Occipital lobe (tissue), 2 donors: ENCODE data around the gene C15orf40. TPM values are rescaled to one million over a fixed set of nuclear protein-coding genes. Genes with fewer than 3 reads are reported as not detected.
A peak's percentile ranks its signal among the peaks of the same experiment; 100 is the strongest.
"Not testable (repeated sequence)": the region's sequence is repeated elsewhere in the genome, so short reads cannot be mapped to it uniquely, and the experiment has no call there.

Source experiments
- DNase-seq: peaks from one replicate; lab custom pipeline; 2025; lab: John Stamatoyannopoulos, UW
- total RNA-seq: library from RNA; depleted of rRNA; stranded (reverse); fragments of >200 nt; gene quantifications from one replicate; pipeline ENCODE4 v1.2.3, GENCODE V29; 2014

The C15orf40 gene
- 18.6 TPM for total RNA-seq

DNA sequence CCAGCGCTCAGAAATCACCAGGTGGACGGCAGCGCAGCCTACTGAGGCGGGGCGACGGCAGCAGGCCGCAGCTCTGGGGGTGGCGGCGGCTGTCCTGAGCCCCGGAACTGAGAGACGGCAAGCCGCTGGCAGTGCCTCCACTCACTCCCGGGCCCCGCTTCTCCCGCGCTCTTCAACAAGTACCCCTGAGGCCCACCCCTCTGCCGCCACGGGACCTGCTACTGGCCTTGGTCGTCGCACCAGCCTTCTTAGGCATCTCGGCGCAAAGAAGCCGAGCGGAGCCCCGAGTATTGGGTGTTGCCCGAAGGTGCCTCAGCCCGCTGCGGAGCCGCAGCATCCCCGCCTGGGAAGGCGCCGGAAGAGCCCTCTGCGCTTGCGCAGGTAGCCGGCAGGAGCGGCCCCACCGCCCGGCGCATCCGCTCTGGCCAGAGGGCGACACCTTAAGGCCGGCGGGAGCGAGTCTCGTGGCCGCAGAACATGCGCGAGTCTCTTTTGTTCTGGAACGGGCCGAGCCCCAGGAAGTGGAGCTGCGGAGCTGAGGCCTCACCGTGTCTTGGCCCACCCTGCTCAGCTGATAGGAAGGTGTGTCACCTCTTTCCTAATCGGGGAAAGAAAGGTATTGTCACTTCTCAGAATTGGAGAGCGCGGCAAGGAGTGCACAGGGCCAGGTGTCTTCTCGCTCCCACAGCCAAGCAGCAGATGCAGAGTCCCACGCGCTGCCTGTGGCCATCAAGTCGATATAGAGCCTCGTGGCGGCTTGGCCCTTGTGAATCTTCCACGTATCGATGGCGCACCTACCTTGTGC lies at the start of gene C15orf40:
Gene C15orf40, minus strand, starts transcription at position 369 of the 805 bp plus-strand sequence. Its CDS starts 32 bp downstream, at position 337.
- peak; percentile 78 for DNase-seq

DNA sequence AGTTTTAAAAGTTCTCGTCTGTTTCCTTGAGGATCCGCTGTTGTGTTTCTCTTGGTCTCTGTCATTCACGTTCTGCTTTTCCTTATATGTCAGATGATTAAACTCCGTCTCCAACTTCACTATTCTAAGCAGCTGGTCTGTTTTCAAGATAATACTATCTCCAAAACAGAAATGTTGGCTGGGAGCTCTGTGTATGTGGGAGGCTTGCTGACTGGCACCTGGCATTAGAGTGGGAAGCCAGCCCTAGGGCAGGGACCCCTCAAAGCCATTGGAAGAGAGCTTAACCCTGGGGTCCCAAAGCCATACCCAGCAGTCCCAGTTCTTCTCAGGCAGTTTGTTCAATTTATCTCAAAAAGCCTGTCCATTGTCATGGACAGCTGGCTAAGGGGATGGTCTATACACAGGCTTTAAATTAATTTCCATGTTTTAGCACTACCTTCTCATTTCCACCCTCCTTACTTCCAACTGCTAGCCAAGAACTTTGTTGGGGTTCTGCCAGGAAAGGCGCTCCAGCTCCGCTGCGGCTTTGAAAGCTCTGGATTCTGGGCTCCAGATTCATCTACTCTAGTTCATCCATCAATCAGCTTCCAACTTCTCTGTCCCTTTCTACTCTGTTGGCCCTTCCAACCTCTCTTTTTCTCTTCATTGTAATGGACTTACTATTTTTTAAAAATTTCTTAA lies 46.4 kb upstream of the C15orf40 start:
- DNase-seq: no peak

DNA sequence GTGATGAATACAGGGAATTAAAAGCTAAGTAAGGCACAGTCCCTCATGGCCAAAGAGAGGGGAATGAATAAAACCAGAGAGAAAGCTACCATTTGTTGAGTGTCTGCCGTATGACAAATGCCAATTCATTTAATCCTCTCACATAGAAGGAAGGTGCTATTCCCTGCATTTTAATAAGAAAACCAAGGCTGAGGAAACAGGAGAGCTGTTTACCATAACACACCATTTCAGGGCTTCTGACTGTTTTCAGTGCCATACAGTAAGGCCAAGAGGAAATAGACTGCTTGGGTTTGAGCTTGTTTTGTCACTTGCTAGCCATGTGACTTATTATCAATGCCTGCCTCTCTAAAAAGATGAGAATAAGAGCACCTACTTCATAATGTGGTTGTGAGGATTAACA lies 45.6 kb upstream of the C15orf40 start:
- no peak for DNase-seq

DNA sequence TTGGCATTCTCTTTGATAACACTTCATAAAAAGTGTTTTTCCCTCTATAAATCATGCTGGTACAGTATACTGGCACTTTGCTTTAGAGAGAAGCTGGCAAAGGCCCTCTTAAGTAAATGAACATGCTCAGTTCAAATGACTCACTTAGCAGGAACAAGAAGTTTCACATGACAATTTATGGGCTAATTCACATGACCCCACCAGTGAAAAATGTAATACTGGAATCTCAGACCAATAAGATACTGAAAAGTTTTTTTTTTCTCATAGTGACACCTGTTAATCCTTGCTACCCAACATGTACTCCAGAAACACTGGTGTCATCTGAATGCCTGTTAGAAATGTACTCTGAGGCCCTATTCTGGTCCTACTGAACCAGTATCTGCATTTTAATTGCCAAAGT lies 41.7 kb upstream of the C15orf40 start:
- no peak for DNase-seq

DNA sequence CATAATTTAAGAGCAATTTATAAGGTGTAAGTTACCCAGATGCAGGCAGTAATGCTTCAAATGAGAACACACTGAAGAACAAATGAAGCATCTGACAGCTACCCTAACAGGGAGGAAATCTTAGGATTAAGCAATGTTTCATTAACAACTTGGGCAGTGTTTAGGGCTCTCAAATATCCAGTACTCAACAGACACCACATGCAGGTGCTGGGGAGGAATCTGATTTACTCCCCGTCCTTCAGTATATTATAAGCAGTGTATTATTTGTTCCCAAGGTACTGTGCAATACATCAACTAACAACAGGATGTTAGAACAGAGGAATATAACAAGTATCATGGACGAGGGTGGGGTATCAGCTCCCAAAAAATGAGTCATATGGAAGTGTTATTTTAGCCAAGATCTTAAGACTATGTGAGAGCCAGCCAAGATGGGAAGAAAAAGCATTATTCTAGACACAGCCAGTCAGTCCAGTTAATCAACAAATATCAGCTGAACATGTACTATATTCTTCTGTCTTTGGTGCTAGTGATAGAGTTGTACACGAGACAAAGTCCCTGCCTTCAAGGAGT lies 35.2 kb upstream of the C15orf40 start:
- DNase-seq: no peak

DNA sequence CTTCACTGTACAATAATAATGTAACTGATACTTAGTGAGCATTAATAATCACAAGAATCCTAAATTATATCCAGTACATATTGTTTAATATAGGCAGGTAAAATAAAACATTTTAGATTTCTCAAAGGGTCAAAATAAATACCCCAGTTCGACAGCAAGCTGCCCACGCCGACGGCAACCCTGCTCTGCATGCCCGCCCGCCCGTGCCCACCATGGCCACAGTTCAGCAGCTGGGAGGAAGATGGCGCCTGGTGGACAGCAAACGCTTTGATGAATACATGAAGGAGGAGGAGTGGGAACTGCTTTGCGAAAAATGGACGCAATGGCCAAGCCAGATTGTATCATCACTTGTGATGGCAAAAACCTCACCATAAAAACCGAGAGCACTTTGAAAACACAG lies 32.7 kb upstream of the C15orf40 start:
- no peak for DNase-seq

DNA sequence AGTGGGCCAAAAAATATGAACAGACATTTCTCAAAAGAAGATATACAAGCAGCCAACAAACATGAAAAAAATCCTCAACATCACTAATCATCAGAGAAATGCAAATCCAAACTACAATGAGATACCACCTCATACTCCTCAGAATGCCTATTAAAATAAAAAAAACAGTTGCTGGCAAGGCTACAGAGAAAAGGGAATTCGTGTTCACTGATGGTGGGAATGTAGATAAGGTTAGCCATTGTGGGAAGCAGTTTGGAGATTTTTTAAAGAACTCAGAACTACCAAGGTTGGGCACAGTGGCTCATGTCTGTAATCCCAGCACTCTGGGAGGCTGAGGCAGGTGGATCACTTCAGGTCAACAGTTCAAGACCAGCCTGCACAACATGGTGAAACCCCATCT lies 27.8 kb upstream of the C15orf40 start:
- DNase-seq: no peak

DNA sequence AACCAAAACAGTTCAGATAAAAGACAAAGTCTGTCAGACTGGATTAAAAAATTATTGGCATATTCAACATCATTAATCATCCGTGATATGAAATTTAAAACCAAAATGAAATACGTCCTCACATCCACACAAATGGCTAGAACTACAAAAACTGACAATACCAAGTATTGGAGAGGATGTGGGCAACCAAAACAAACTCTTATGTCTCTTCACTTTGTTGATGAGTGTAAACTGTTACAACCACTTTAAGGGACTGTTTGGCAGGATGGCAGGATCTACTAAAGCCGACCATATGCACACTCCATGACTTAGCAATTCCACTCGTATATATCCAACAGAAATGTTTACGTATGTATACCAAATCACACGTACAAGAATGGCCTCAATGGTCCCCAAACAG lies 24.8 kb upstream of the C15orf40 start:
- no peak for DNase-seq

DNA sequence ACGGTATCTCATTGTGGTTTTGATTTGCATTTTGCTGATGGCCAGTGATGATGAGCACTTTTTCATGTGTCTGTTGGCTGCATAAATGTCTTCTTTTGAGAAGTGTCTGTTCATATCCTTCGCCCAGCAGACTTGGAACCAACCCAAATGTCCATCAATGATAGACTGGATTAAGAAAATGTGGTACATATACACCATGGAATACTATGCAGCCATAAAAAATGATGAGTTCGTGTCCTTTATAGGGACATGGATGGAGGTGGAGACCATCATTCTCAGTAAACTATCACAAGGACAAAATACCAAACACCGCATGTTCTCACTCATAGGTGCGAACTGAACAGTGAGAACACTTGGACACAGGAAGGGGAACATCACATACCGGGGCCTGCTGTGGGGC lies 19.8 kb upstream of the C15orf40 start:
- not testable (repeated sequence) for DNase-seq

DNA sequence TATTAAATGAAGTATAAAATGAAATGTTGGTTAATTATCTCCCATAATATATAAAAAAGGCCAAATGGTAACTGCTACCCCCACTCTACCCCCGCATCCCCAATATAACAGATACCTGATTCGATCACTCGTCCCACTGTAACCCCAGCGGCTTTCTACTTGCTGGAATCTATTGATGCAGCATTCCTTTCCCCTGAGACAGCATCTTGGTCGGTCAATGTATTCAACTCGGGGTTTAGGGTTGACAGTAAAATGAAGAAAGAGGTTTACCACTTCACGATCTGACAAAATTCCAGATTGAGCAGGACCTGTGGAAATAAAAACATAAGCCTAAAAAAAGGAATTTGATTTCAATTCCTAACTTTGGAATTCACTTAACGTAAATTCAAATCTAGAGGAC lies 18.6 kb upstream of the C15orf40 start:
- no peak for DNase-seq

DNA sequence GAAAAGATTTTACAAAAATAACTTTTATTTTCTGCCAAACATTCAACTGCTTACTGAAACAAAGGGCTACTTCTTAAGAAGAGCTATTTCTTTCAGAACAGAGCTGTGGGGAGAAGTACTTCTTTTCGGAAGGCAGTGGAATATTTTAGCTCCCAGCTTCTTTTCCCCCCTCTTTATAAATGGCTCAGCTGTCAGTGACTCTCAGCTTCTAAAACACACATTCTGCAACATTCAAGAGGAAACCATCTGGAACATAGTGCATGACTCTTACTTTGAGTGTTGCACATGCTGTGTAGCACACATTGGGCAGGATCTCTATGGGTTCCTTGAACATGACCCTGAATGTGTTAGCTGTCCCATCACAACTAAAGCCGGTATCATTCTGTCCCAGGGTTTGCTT lies 7.0 kb upstream of the C15orf40 start:
- no peak for DNase-seq

DNA sequence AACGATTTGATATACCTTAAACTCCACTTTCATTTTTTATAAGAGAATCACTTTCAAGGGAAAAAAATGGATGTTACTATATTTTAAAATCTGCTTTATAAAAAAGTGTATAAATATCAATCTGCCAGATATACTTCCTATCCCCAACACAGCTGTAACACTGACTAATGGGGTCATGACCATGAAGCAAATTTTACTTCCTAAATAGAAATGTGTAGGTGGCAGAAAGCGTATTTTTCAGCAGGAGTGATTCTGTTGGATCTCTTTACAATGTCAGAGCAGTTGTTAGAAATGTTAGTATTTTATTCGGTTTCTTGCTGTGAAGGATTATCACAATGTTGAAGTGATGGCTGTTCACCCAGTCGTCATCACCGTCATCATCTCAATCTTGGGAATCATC lies 5.5 kb upstream of the C15orf40 start:
- no peak for DNase-seq

DNA sequence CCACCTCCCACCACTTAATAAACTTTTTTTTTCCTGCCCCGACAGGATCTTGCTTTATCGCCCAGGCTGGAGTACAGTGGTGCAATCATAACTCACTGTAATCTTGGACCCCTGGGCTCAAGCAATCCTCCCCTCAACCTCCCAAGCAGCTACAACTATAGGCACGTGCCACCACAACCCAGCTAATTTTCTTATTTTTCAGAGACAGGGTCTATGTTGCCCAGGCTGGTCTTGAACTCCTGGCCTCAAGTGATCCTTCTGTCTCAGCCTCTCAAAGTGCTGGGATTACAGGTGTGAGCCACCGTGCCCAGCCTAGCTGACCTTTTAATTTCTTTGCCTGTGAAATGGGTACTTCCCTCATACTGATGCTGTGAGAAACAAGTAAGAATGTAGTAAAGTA lies 3.9 kb upstream of the C15orf40 start:
- no peak for DNase-seq

DNA sequence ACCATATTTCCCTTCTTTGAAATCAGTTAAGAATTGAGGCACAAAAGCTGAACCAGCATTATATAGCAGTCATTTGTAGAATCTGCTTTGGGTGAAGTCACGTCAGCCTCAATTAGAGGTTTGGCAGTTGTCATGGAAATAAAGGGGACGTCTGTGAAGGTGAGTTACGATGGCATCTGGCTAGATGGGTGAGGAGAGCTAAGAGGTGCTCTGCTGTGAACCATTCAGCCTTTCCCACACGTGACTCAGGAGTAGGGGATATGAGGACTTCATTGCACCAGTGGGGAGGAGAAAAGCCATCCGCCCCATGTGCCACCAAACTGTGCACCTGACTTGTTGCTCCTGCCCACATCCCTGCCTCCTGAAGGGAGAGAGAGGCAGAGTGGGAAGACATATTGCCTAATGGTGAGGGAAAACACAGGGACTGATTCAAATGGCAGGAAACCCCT lies 2.8 kb upstream of the C15orf40 start:
- DNase-seq: no peak

DNA sequence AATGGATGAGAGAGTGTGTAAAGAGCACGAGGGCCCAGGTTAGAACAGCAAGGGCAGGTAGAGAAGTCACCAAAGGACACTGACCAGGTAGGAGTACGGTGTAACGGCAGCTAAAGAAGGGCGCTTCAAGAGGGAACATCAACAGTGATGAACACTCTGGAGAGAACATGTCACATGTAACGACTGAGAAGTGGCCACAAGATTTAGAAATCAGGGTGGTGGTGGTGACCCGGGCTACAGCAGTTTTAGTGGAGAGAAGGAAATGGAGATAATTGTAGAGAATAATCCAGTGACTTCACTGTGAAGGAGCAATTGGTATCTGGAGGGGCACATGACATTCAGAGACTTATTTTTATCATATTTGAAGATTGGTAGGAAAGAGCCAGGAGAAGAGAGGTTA lies 1.2 kb upstream of the C15orf40 start:
- DNase-seq: no peak

DNA sequence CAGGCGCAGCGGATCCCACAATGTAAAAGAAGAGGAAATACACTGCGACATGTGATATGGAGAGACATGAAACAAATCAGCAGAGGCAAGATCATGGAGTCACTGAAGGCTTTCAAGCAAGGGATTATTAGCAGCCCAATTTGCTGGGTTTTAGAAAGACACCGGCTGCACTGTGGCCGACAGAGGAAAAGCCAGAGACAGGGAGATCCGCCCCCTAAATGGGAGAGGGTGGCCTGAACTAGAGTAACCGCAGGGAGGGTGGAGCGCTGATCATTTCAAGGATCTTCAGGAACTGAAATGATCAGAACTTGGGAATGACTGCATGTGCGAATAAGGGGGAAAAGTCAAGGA lies 612 bp upstream of the C15orf40 start:
- no peak for DNase-seq

DNA sequence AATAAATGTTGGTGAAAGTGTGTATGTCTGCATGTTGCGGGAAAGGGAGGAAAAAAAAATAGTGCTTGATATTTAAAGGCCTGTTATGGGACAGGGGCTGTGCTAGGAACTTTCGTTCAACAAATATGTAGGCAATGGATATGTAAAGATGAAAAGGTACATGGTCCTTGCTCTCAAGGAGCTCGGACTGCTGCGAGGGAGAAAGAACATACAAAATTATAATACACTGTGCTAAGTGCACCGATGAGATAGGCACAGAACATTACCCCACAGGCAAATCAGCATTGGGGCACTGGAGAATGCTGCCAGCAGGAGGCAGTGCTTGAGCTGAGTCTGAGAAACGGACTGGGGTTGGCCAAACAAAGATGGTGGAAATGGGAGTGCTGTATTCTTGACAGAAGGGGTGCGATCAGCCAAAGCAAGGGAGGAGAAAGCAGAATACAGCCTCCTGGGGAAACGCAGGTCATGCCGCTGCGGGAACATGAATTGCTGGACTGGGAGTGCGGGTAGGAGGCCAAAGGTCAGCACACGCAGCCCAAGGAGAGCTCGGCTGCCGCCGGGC lies 649 bp downstream of the C15orf40 start:
- DNase-seq: peak; percentile 66

DNA sequence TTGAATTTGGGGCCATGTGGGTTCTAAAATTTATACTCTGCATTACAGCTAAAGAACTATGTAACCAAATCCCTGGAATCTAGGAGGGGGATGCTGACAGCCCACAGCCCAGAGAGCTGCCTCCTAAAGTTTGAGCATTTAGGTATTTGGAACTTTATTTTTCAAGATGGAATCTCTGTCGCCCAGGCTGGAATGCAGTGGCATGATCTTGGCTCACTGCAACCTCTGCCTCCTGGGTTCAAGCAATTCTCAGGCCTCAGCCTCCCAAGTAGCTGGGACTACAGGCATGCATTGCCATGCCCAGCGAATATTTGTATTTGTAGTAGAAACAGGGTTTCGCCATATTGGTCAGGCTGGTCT lies 10.8 kb downstream of the C15orf40 start:
- not testable (repeated sequence) for DNase-seq

DNA sequence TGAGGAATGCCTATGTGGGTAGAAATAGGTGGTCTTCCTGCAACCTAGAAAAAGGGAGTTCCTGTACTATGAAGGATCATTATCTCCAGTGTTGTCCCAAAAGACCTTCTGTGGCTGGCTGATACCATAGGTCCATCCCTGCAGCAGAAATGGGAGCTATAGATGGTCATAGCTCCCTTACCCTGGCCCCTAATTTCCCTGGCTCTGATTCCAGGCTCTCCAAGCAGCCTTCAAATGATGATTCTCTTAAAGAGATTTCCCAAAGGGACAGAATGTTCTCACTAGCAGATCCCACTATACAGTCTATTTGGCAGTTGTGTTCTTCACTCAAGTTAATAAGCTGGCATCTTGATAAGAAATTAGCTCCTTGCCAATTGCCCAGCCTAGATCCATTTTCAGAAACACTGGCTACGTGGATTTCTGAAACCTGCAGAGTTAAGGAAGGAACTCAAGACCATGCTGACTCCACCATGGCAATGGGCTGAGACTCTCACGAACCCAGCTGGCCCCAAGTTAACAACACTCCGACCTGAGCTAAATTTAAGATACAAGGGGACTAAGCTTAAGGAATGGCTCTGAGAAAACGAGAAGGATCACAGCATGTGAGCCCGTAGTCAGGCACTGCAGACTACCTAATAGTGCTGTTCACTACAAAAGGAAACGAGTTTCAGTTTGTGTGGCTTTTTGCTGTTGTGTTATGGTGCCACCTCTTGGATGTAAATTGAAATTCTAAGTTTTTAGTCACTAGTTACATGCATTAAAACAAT lies 11.4 kb downstream of the C15orf40 start:
- DNase-seq: no peak

DNA sequence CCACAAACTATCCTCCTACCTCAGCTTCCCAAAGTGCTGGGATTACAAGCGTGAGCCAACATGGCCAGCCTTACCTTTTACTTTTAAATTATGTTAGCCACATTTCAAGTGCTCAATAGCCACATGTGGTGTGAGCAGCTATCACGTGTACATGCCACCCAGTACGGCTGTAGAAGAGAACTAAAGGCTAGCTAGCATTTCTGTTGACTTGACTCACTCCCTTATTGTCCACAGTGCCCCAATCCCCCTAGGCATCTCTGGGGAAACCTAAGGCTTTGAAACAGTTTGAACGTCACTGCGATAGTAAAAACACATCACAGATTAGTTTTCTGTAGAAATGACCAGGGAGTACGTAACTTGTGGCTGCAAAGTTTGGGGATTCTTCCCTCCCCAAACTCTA lies 12.0 kb downstream of the C15orf40 start:
- no peak for DNase-seq

DNA sequence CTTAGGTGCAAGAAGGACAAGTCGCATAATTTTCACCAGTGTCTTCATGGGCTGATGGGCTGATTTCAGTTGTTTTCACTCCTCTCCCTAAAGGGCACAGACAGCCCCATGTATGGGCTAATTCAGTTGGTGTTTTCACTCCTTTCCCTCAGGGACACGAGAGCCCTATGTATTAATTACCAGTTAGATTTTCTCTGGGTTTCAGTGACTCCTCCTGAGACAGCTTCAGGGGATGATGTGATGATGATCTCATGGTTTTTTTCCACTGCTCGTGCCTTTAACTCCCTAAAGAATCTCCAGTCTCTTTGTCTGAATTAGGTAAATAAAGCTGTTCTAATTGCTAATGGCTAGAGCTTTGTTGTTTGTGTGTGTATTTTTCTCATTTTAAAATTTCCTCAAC lies 15.5 kb downstream of the C15orf40 start:
- DNase-seq: no peak

DNA sequence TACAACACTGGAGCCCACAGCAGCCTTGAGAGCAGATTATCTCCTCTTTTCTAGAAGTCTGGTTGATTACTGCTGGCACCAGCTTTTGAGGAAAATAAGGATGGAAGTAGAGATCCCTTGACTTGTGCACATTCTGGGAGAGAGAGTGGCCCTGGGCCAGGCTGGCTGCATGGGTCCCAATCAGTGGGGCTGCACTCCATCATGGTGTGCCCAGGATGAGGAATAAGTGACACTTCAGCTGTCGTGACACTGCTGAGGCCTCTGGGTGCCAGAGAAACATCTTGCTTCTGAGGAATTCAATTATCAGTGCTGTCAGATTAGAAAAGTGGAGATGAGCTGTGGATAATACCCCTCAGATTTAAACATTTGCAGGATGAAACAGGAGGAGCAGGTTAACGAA lies 16.4 kb downstream of the C15orf40 start:
- no peak for DNase-seq
